GM18498 (cell line): ENCODE data around the gene WDR64.

Experiments used
- ATAC-seq: cut with Tn5 transposase; IDR thresholded peaks from one replicate; pipeline ENCODE4 v1.9.1; 2021; ENCODE audit warnings: mild to moderate bottlenecking, moderate library complexity; ENCODE audit not compliant: unreplicated experiment

Gene WDR64

DNA sequence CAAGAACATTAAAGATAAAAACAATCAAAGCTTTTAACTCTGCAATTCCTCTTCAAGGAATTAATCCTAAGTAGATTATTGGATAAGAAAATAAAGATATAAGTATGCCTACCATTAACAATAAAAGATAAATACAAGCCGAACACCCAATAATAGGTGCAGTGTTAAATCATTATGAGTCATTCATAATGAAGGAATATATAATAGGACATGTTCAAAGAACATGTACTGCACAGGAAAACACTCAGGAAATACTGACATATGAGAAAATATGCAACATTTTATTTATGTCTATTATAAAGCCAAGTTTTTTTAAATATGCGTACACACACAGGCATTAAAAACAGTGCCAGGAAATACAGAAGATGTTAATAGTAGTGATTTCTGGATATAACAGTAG lies 184.9 kb downstream of the WDR64 start:
- no peak for ATAC-seq

DNA sequence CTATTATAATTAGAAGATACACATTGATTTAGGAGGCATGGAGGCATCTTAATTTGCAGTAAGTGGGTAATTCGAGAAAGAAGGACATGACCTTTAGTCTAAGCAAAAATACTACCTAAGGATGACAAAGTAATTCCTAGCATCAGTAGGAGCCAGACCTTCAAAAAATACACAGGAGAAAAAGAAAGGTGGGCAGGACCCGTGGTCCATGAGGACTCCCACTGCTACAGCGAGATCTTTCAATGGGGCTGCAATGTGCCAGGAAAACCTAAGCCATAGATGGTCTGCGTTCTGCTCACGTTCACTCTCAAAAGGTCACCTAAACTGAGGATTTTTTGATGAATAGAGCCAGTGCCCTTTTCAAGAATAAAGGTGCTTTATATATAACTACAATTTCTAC lies 185.3 kb downstream of the WDR64 start:
- no peak for ATAC-seq

DNA sequence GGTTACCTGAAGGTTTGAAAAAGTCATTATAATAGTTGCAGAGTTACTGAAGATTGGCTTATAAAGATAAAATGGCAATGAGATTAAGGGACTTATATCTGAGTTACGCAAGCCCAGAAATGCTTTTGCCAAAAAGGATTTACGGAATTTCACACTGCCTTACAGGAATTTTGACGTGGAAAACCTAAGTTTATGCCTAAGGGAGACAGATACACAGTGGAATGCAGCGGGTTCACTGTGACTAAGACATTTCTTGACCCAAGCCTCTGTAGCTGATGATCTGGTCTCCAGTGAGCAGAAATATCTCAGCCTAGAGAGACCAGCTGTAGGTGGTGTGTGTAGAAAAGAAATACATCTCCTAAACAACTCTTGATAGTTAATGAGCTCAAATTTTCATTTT lies 185.8 kb downstream of the WDR64 start:
- ATAC-seq, result no peak

DNA sequence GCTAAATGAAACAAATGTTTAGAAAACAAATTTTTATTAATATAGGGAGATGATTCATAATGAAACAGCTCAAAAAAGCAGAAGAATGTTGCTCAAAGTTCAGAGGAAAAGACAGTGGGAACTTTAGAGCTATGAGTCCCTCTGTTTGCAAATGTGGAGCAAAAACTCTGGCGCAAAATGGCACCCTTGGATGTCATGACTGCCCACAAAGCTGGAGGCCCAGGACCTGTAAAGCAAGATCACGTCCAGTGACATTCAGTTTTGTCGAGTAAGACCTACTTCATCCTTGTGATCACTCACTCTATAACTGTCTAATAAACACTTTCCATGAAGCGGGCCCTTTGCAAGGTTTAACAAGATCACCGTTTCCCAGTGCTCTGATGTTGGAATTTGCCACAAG lies 186.8 kb downstream of the WDR64 start:
- ATAC-seq, result peak; percentile 20

DNA sequence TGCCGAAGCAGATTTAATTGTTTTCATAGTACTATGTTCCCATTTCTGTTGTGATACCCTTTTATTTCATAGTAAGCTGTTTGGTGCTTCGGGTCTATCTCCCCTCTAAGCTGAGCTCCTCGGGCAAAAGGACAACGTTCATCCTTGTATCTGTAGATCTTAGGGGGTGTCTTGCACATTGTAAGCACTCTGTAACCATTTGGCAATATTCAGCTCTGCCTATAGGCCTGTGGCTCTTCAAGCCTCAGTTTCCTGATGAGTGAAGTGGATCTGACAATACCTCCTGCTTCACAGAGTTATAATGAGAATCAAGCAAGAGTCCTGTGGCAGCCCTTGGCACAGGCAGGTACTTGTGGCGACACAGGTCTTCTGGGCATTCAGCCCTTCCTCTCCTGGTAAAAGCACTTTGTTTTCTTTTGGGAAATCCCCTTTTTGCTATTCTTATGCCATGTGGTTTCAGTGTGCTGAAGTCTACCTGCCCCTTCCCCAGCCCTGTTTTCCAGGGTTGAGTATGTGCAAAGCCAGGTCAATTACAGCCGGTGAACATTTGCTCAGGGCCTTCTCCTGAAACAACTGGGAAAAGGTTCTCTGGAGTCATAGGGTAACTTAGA lies 187.4 kb downstream of the WDR64 start:
- ATAC-seq, result peak; percentile 67

DNA sequence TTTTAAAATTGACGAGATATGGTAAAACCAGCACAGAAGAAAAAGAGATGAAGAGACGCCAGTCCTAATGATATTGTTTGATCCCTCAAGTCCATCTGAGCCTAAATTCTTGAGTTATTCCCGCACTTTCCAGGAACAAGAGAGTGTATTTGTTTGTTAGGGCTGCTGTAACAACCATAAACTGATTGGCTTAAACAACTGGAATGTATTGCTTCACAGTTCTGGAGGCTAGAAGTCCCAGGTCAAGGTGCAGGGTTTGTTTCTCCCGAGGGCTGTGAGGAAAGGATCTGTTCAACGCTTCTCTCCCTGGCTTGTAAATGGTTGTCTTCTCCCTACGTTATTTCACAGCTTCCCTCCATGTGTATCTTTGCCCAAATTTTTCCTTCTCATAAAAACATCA lies 188.1 kb downstream of the WDR64 start:
- no peak for ATAC-seq

DNA sequence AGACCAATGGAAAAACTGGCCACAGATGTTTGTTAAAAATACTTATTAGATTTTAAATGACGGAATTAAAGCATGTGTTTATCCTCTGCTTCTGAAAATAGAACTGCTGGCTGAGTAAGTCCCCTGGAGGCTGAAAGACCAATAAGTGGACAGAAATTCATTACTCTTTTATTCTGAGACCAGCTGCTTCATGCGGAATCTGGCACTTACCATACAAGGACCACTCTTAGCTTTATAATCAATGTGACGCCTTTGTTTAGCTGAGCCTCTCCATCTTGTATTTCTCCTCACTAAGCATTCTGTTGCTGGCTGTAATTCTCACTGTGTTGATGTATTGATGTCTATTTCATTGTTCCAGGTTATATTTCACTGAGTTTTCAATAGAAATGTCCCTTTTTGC lies 189.6 kb downstream of the WDR64 start:
- no peak for ATAC-seq

DNA sequence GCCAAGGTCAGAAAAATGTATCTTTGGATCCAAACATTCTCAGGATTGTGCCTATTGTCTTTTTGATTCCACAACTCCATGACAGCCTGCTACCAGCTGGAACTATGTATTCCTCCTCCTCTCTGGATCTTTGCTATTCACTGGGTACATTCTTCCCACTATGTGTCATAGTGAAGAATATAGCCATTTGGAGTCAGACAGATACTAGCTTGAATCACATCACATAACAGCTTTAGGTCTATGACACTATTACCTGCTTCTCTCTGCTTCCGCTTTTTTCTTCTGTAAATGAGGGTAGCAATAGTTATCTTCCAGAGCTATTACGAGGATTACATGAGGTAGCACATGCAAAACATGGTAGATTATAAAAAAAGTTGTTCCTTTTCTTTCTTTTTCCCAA lies 190.5 kb downstream of the WDR64 start:
- no peak for ATAC-seq

DNA sequence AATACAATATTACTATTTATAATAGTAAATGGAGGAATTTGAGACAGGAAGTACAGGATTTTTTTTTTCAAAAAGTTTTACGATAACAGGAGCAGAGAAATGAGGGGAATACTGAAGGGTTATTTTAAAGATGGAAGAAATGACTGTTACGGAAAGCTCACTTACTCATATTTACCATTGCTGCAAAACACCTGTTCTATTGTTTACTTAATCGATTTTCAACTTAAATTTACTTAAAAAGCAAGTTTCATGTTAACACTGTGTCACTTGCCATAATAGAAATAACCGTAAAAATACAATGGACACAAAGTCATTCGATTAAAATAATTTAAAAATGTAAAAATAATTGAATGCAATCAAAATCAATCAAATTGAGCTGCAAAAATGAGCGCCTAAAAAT lies 192.5 kb downstream of the WDR64 start:
- no peak for ATAC-seq

DNA sequence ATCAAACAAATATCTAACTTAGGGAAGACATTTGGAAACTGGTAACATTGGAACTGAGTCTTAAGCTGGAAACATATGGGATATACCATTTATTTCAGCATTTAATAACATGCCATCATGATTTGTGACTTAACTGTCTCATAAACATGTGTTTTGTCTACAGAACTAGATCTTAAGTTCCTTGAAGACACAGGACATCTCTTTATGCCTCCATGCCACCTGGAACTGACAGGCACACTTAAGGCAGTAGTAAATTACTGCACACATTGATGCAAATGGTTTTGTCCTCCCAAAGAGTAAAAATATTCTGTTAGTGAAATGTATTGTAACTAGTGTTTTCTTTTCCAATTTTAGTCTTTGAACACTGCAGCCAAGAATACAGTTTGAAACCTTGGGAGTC lies 194.3 kb downstream of the WDR64 start:
- no peak for ATAC-seq

DNA sequence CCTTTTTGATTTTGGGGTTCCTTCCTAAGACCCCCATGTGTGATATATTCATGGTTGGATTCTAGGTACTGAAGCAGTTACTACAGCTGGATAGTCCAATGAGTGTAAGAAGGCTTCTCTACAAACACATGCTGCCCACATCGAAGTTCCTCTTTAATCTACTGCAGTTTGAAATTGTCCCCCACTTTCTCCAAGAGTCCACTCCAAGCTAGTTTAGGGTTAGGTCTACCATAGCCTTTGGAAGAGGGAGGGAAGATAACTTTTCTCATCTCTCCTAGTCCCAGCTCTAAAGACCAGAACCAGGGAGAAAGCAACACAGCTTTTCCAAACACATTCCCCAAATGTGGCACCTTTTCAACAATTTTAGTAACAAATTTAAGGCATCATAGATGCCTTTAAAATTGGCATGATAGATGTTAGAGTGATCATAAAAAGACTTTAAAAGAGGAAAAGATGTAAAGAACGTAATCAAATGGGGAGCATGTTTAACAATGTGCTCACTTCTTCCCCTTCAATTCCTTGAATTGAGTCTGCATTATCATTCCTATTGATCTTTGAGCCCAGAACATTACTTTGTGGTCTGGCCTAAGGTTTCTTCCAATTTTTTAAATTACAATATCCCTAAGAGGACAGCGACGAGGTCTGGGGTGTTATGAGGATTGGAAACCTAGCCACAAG lies 194.9 kb downstream of the WDR64 start:
- no peak for ATAC-seq

DNA sequence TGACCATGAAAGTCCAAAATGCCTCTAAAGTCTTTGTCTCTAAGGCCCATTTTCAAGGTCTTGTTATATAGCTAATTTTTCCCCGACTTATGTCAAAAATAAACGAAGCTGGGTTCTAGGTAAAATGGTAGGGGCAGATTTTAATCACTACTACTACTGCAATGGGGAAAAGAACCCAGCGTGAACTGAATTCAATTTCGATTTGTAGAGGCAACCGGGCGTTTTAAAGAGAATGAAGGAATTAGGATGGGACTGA lies 195.4 kb downstream of the WDR64 start:
- no peak for ATAC-seq

DNA sequence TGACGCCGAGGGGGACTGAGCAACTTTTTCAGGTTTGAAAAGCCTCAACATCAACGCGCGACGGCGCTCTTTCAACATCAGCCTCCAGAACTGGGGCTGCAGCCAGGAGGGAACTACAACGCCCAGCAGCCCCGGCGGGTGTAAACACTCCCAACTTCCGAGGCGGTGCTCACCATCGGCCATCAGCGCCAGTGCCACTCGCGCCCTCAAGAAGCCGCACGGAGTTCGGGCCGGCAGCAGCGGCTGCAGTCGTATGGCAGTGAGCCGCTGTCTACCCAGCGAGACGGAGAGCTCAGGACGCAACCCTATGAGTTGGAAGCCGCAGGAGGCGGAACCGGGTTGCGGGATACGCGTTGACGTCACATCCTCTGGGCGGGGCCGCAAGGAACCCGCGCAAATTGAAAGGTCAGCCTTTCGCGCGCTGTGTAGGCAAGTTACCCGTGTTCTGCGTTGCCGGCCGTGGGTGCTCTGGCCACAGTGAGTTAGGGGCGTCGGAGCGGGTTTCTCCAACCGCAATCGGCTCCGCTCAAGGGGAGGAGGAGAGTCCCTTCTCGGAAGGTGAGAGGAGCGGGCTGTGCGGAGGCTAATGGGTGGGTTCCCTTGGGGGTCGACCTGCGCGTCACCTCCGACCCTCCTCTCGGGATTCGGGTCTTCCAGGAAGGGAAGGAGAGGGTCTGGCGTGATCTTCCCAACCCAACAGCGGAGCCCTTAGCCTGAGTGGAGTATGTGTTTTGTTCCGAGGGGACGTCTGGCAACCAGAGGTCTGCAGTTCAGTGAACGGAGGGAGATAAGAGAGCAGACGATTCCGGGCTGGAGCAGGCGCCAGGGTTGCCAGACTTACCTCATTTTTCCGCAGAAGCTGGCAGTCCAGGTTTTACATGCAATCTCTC lies 196.0 kb downstream of the WDR64 start, which contains the start of gene EXO1:
Gene EXO1 (plus strand): TSS at position 409 of the 890 bp plus-strand sequence. CDS start 2,222 bp downstream, outside the sequence.
- ATAC-seq, result peak; percentile 98

DNA sequence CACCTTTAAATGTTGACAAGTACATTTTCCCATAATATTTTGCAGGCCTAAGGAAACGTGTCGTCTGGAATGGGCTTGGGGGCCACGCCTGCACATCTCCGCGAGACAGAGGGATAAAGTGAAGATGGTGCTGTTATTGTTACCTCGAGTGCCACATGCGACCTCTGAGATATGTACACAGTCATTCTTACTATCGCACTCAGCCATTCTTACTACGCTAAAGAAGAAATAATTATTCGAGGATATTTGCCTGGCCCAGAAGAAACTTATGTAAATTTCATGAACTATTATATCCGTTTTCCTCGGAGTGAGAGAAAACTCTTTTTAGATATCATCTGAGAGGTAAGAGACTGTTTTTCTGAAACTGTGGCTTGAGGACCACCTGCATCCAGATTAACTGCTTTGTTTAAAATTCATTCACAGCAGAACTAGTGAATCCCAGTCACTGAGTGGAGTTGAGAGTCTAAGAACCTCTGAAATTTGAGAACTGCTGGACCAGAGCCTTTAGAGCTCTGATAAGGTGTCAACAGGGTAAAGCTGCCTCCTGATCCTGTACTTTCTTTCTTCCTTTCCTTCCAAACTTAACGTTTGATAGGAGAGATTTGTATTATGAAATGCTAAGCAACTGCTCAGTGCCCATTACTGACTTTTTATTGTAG lies 196.7 kb downstream of the WDR64 start:
- no peak for ATAC-seq

DNA sequence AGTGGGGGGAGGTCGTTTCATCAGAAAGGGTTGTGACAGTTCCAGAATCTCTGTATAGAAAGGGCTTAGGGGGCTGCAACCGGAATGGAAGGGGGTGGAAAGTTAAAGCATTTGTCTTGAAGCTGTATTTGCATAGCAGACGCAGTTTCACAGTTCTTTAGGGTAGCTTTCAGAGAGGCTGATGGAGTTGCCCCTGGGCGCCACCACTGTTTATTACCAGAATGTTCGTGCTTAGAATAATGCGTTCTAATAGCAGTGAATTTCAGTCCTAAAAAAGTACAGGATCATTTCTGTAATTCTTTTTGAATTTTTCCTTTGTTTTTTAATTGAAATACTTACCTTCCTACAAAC lies 197.2 kb downstream of the WDR64 start:
- ATAC-seq, result no peak
